CD4-positive, alpha-beta T cell treated with Interferon alpha-2 for 1 hour (primary cell): ENCODE results near the gene POLK.
A peak's percentile ranks its signal among the peaks of the same experiment; 100 is the strongest.
"Not testable (repeated sequence)": the region's sequence is repeated elsewhere in the genome, so short reads cannot be mapped to it uniquely, and the experiment has no call there.

Experiments used
- DNase-seq, 2 donors: peaks; one replicate each; pipeline ENCODE4 v3.0.0-alpha.2; 2020 to 2022

POLK gene

GRCh38 chr5:75511435-75512382 is at the start of gene POLK, which contains the start of gene CERT1:
POLK (plus strand) TSS chr5:75511891.
CERT1 (minus strand) TSS chr5:75511629; CDS start chr5:75511207, 422 bp downstream.
- DNase-seq = peak; percentile 94 to 96

- no peak for DNase-seq
Measured at GRCh38 chr5:75463726-75464125, 48.0 kb upstream of the POLK start.

DNA sequence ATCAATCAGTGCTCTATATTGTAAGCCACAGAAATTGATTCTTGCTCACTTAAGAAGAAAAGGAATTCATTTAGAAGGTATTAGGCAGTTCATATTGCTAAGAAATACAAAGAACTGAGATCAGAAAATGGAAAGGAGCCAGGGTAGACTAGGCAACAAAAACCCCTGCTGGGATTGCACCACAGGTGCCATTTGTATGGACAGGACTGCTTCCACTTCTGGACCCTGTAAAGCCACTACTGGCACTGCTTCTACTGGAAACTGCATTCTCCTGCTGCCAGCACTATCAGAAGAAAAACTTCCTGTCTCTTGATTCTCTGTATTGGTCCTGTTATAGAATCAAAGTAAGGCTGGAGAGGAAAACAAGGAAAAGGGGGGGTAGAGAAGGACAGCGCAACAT is 46.2 kb upstream of the POLK start:
- no peak for DNase-seq

- no peak for DNase-seq
Measured at GRCh38 chr5:75466006-75466716, 45.5 kb upstream of the POLK start.

GRCh38 chr5:75468593-75468992 is 43.1 kb upstream of the POLK start:
- no peak for DNase-seq

- no peak for DNase-seq
Measured at GRCh38 chr5:75469017-75469416, 42.7 kb upstream of the POLK start.

DNA sequence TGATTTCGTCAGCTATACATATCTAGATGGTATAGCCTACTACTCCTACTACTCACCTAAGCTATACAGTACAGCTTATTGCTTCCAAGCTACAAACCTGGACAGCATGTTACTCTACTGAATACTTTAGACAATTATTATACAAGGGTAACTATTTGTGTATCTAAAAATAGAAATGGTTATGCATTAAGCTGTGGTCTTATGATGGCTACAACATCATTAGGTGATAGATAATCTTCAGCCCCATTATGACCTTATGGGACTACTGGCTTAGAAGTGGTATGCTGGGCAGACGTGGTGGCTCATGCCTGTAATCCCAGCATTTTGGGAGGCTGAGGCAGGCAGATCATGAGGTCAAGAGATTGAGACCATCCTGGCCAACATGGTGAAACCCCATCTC is 40.5 kb upstream of the POLK start:
- no peak for DNase-seq

GRCh38 chr5:75472973-75473372 is 38.7 kb upstream of the POLK start:
- no peak for DNase-seq

GRCh38 chr5:75473463-75473862 is 38.2 kb upstream of the POLK start:
- DNase-seq = no peak

GRCh38 chr5:75475364-75475763 is 36.3 kb upstream of the POLK start:
- DNase-seq = no peak

DNA sequence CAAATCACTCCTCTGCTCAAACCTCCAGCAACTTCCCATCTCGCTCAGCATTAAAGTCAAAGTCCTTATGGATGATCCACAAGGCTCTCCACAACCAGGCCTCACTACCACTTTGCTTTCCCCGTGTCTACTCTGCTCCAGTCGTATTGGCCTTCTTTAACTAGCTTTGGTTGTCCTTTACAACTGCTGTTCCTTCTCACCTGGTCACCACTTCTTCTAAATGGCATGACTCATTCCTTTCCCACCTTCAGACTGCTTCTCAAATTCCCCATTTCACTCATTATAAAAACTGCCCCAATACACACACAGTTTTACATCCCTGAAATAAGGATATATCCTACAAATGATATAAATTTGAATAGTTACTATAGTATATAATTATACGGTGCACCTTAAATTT is 30.7 kb upstream of the POLK start:
- no peak for DNase-seq

DNA sequence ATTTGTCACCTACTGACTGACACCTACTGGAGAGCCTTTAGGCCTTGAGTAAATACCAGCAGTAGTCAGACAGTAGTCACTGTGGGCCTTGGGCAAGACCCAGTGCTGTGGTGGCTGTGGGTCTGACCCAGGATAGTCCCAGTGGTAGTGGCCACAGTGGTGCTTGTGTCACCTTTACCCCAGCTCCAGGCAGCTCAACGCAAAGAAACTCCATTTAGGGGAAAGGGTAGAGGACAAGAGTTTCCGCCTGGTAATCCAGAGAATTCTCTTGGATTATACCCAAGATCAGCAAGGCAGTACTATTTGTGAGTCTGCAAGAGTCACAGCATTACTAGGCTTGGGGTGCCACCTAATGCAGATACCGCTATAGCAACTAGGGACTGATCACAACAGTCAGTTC is 29.2 kb upstream of the POLK start:
- DNase-seq = no peak

- no peak for DNase-seq
Measured at GRCh38 chr5:75484605-75485004, 27.1 kb upstream of the POLK start.

GRCh38 chr5:75489847-75490246 is 21.8 kb upstream of the POLK start:
- DNase-seq = not testable (repeated sequence)

GRCh38 chr5:75491621-75492020 is 20.1 kb upstream of the POLK start:
- no peak for DNase-seq

- DNase-seq = no peak
Measured at GRCh38 chr5:75496026-75496425, 15.7 kb upstream of the POLK start.

- no peak for DNase-seq
Measured at GRCh38 chr5:75498208-75498777, 13.4 kb upstream of the POLK start.

GRCh38 chr5:75498875-75499274 is 12.8 kb upstream of the POLK start:
- DNase-seq = not testable (repeated sequence)

DNA sequence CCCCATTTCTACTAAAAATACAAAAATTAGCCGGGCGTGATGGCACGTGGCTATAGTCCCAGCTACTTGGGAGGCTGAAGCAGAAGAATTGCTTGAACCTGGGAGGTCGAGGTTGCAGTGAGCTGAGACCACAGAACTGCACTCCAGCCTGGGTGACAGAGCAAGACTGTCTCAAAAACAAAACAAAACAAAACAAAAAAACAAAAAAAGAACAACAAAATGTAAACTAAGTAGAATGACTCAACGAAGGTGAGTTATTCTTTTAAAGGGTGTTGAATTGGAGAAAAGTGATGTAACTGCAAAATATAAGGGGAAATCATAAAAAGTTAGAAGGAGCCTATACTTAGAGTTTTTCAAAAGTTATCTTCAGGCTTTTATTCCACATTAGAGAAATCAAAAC is 6.6 kb upstream of the POLK start:
- DNase-seq = not testable (repeated sequence)

DNA sequence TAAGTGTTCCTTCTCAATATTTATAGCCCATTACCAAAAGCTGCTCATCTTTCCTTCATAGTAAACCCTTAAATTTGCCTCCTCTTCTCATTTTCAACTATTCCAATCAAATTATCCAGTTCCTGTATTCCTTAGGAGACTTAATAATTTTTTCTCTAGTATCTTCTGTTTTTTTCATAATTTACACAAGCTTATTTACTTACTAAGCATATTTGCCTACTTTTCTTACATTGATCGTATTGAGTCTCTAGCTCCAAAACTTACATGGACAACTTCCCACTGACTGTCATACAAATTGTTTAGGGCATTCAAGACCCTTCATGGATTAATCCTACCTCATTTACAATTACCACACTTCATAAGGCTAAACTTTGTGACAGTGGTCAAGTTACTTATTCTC is 3.9 kb upstream of the POLK start:
- DNase-seq = no peak

DNA sequence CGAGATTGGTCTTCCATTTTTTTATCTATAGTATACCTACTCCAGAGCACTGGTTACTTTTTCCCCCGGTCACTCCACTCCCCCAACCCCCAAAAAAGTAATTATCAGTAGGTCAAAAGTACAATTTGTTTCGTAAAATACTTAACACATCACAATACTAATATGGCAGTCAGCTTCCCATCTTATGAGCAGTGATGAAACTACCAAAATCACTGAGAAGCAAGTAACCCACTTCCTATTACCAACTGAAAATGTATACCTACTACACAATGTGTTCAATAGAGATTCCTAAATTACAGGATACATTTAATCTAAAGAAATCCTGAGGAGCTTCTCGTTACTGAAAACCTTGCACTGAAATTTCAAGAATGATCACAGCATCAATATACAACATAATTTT is 2.1 kb upstream of the POLK start:
- no peak for DNase-seq

- peak in 1 of 2 donors; percentile 3 for DNase-seq
Measured at GRCh38 chr5:75509956-75510355, 1.7 kb upstream of the POLK start.

DNA sequence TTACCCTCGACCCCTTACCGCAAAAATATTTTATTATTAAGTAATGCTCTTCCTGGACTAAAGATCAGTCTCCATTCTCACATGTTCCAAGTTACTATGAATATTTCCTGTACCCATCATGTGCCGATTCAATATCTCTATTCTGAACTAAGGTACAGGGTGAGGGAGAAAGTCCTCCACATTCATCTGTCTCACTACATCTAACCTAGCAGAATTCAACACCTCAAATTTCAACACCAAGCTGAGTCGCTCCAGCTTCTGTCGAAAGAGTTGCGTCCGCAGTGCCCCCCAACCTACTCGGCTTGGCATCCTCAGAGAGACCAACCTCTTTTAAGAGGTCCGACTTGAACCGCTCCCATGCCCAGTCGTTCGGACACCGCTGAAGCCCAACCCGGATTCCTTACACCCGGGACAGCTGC is 1.3 kb upstream of the POLK start:
- peak in 1 of 2 donors; percentile 8 for DNase-seq
